ENCODE measurements around the gene RASSF10.
"Not testable (repeated sequence)": the region's sequence is repeated elsewhere in the genome, so short reads cannot be mapped to it uniquely, and the experiment has no call there.

Gene RASSF10

GRCh38 chr11:13042873-13043342 lies 33.8 kb downstream of the RASSF10 start:
- Histone ChIP-seq H3K4me1 (ENCODE audit: insufficient read depth, low read length) (no peaks in the 10 kb centered on the region), H3K27ac (ENCODE audit: low read depth, low read length) (no peak overlapping the region), H3K36me3 (ENCODE audit: insufficient read depth, low read length) (no peaks in the 10 kb centered on the region), H3K9me3 (ENCODE audit: insufficient read depth, low read depth, low read length) (no peaks in the 10 kb centered on the region), H3K4me3 (ENCODE audit: low read length) (no peak overlapping the region), H3K27me3 (ENCODE audit: insufficient read depth, low read length) (no peaks in the 10 kb centered on the region), H3K9ac (ENCODE audit: low read depth, low read length) (no peak overlapping the region)
- WGBS: 92% methylated on average over 5 of the region's 5 CpGs

DNA sequence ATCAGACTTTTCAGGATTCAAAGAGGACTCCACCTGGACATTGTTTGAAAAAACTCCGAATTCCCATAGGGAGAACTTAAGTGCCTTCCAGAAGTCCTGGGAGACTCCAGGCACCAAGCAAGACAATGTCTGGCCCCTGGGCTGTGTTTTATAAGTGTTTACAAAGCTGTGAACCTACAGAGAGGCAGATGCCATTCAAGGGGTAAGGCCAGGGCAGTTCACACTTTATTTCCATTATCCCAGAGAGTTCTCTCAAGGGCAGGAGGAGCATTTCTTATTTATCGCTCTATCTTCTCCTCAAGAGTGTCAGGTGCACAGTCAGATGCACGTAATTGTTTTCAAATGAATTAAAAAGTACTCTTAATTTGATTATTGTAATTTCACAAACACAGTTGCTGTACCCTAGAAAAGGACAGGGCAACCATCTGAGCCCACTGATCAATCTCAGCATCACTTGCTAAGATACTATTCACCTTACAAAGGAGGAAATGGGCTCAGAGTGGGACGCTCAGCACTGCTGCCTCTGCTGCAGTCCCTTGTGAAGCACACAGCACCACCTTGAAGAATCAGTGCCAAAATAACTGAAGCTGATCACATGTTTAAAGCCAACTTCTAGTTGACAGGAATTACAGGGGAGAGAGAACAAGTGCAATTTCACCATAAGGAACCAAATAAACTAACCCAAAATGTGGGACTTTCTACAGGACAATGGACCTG lies 35.0 kb downstream of the RASSF10 start:
- no peaks in the 10 kb centered on the region for H3K4me1 ChIP-seq (ENCODE audit: insufficient read depth, low read length)
- no peak overlapping the region for H3K27ac ChIP-seq (ENCODE audit: low read depth, low read length)
- H3K9me3 ChIP-seq (ENCODE audit: insufficient read depth, low read depth, low read length): no peaks in the 10 kb centered on the region
- 89% methylated on average over 3 of the region's 4 CpGs for WGBS
- H3K27me3 ChIP-seq (ENCODE audit: insufficient read depth, low read length): no peaks in the 10 kb centered on the region
- H3K9ac ChIP-seq (ENCODE audit: low read depth, low read length): no peak overlapping the region
- no peaks in the 10 kb centered on the region for H3K36me3 ChIP-seq (ENCODE audit: insufficient read depth, low read length)
- no peak overlapping the region for H3K4me3 ChIP-seq (ENCODE audit: low read length)

- 91% methylated on average over 8 of the region's 8 CpGs for WGBS
Observed at GRCh38 chr11:13045089-13045488, 36.0 kb downstream of the RASSF10 start.

GRCh38 chr11:13045734-13046133 lies 36.6 kb downstream of the RASSF10 start:
- WGBS: 68% methylated on average over 5 of the region's 5 CpGs
- Histone ChIP-seq H3K4me3 (ENCODE audit: low read length) (no peak overlapping the region), H3K9ac (ENCODE audit: low read depth, low read length) (no peak overlapping the region), H3K27ac (ENCODE audit: low read depth, low read length) (no peak overlapping the region), H3K27me3 (ENCODE audit: insufficient read depth, low read length) (no peaks in the 10 kb centered on the region), H3K36me3 (ENCODE audit: insufficient read depth, low read length) (no peaks in the 10 kb centered on the region), H3K4me1 (ENCODE audit: insufficient read depth, low read length) (no peaks in the 10 kb centered on the region), H3K9me3 (ENCODE audit: insufficient read depth, low read depth, low read length) (peaks cover 5% of the 10 kb centered on the region; the same call in 1 of the 2 replicates)

More at GRCh38 chr11:13045089-13045488, 36.0 kb downstream of the RASSF10 start:
- not testable (repeated sequence) for H3K4me3 ChIP-seq (ENCODE audit: low read length); H3K9ac ChIP-seq (ENCODE audit: low read depth, low read length); H3K9me3 ChIP-seq (ENCODE audit: insufficient read depth, low read depth, low read length); H3K4me1 ChIP-seq (ENCODE audit: insufficient read depth, low read length); H3K27me3 ChIP-seq (ENCODE audit: insufficient read depth, low read length); H3K36me3 ChIP-seq (ENCODE audit: insufficient read depth, low read length); H3K27ac ChIP-seq (ENCODE audit: low read depth, low read length)

- WGBS: 90% methylated on average over 10 of the region's 10 CpGs
Observed at GRCh38 chr11:13046637-13047570, 37.8 kb downstream of the RASSF10 start.

GRCh38 chr11:13047884-13048283 lies 38.8 kb downstream of the RASSF10 start:
- no peak overlapping the region for H3K4me3 ChIP-seq (ENCODE audit: low read length)
- H3K36me3 ChIP-seq (ENCODE audit: insufficient read depth, low read length): no peaks in the 10 kb centered on the region
- no peak overlapping the region for H3K27ac ChIP-seq (ENCODE audit: low read depth, low read length)
- WGBS: 88% methylated on average over 4 of the region's 4 CpGs
- H3K4me1 ChIP-seq (ENCODE audit: insufficient read depth, low read length): no peaks in the 10 kb centered on the region
- no peak overlapping the region for H3K9ac ChIP-seq (ENCODE audit: low read depth, low read length)
- peaks cover 5% of the 10 kb centered on the region; the same call in 1 of the 2 replicates for H3K9me3 ChIP-seq (ENCODE audit: insufficient read depth, low read depth, low read length)
- no peaks in the 10 kb centered on the region for H3K27me3 ChIP-seq (ENCODE audit: insufficient read depth, low read length)

More at GRCh38 chr11:13046637-13047570, 37.8 kb downstream of the RASSF10 start:
- Histone ChIP-seq H3K4me1 (ENCODE audit: insufficient read depth, low read length) (no peaks in the 10 kb centered on the region), H3K9me3 (ENCODE audit: insufficient read depth, low read depth, low read length) (peaks cover 5% of the 10 kb centered on the region; the same call in 1 of the 2 replicates), H3K4me3 (ENCODE audit: low read length) (no peak overlapping the region), H3K27ac (ENCODE audit: low read depth, low read length) (no peak overlapping the region), H3K27me3 (ENCODE audit: insufficient read depth, low read length) (no peaks in the 10 kb centered on the region), H3K36me3 (ENCODE audit: insufficient read depth, low read length) (no peaks in the 10 kb centered on the region), H3K9ac (ENCODE audit: low read depth, low read length) (no peak overlapping the region)

DNA sequence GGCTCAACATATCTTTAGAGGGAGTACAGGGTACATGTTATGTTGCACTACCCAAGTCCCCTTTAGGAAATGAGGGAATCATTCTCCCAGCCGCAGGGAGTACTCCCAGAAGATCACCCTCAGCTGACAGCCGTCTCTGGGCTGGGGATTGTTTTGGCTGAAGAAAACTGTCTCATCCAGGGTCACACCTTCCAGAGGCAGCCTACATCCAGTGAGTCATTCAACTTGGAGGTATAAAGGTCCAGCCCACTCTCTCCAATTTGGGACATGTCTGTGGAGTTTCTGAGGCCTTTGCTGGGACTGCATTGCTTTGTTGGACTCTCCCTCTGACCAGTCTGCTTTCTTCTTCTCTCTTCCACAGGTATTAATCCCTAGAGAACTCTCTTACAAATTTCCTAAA lies 42.1 kb downstream of the RASSF10 start:
- H3K27me3 ChIP-seq (ENCODE audit: insufficient read depth, low read length): no peaks in the 10 kb centered on the region
- H3K4me1 ChIP-seq (ENCODE audit: insufficient read depth, low read length): no peaks in the 10 kb centered on the region
- no peak overlapping the region for H3K4me3 ChIP-seq (ENCODE audit: low read length)
- WGBS: 69% methylated on average over 2 of the region's 2 CpGs
- no peak overlapping the region for H3K27ac ChIP-seq (ENCODE audit: low read depth, low read length)
- no peak overlapping the region for H3K9ac ChIP-seq (ENCODE audit: low read depth, low read length)
- peaks cover 5% of the 10 kb centered on the region; the same call in 1 of the 2 replicates for H3K9me3 ChIP-seq (ENCODE audit: insufficient read depth, low read depth, low read length)
- H3K36me3 ChIP-seq (ENCODE audit: insufficient read depth, low read length): no peaks in the 10 kb centered on the region

GRCh38 chr11:13052130-13052571 lies 43.0 kb downstream of the RASSF10 start:
- H3K9me3 ChIP-seq (ENCODE audit: insufficient read depth, low read depth, low read length): peaks cover 5% of the 10 kb centered on the region; the same call in 1 of the 2 replicates
- no peak overlapping the region for H3K9ac ChIP-seq (ENCODE audit: low read depth, low read length)
- no peak overlapping the region for H3K27ac ChIP-seq (ENCODE audit: low read depth, low read length)
- no peak overlapping the region for H3K4me3 ChIP-seq (ENCODE audit: low read length)
- 85% methylated on average over 5 of the region's 5 CpGs for WGBS
- no peaks in the 10 kb centered on the region for H3K27me3 ChIP-seq (ENCODE audit: insufficient read depth, low read length)
- H3K36me3 ChIP-seq (ENCODE audit: insufficient read depth, low read length): no peaks in the 10 kb centered on the region
- H3K4me1 ChIP-seq (ENCODE audit: insufficient read depth, low read length): no peaks in the 10 kb centered on the region

DNA sequence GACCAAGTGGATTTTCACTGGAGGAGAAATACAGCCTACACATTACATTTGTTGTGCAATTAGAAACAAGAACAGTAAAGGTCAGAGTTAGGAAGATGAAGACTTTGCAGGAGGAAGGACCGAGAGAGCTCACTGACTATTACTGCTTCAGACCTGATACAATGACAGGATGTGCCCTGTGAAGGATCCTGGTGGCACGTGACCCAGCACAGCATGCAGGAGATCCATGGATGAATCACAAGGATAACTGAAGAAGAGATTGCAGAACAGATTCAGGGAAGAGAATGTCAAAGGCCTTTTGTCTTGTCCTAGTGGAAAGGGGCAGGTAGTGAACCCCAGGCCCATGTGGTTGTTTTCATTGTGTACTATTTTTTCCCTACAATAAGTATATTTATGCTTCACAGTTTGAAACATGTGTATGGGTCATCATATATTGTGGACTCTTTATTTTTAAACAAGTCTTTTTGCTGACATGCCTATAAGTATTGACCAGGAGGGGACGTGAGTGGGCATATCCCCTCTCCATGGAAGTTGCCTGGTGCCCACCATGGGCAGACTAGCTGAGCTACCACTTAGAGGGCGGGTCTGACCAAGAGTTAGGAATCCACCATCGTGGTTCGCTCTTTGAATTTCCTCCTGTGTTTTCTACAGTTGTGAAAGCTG lies 44.3 kb downstream of the RASSF10 start:
- Histone ChIP-seq H3K9ac (ENCODE audit: low read depth, low read length) (no peak overlapping the region), H3K9me3 (ENCODE audit: insufficient read depth, low read depth, low read length) (peaks cover 5% of the 10 kb centered on the region; the same call in 1 of the 2 replicates), H3K27ac (ENCODE audit: low read depth, low read length) (no peak overlapping the region), H3K36me3 (ENCODE audit: insufficient read depth, low read length) (no peaks in the 10 kb centered on the region), H3K4me1 (ENCODE audit: insufficient read depth, low read length) (no peaks in the 10 kb centered on the region), H3K27me3 (ENCODE audit: insufficient read depth, low read length) (no peaks in the 10 kb centered on the region), H3K4me3 (ENCODE audit: low read length) (no peak overlapping the region)
- WGBS: 81% methylated on average over 6 of the region's 6 CpGs

- Histone ChIP-seq H3K27ac (ENCODE audit: low read depth, low read length) (no peak overlapping the region), H3K9me3 (ENCODE audit: insufficient read depth, low read depth, low read length) (peaks cover 5% of the 10 kb centered on the region; the same call in 1 of the 2 replicates), H3K9ac (ENCODE audit: low read depth, low read length) (no peak overlapping the region), H3K4me1 (ENCODE audit: insufficient read depth, low read length) (no peaks in the 10 kb centered on the region), H3K4me3 (ENCODE audit: low read length) (no peak overlapping the region), H3K27me3 (ENCODE audit: insufficient read depth, low read length) (no peaks in the 10 kb centered on the region), H3K36me3 (ENCODE audit: insufficient read depth, low read length) (no peaks in the 10 kb centered on the region)
- 89% methylated on average over 3 of the region's 3 CpGs for WGBS
Observed at GRCh38 chr11:13054278-13054677, 45.2 kb downstream of the RASSF10 start.
